GM12891 (cell line): ENCODE data around the gene STAT4. TPM values are rescaled to one million over a fixed set of nuclear protein-coding genes. Genes with fewer than 3 reads are reported as not detected.

Experiments
- DNase-seq: peaks from one replicate; pipeline ENCODE4 v3.0.0; 2011; ENCODE audit warnings: low spot score; ENCODE audit not compliant: insufficient read length
- FAIRE-seq: peaks from 2 replicates; lab custom pipeline; 2011; peaks lifted over from hg19 to GRCh38; lab: Jason Lieb, UNC
- PAX5 ChIP-seq: IDR thresholded peaks from 2 replicates; pipeline ENCODE4 v1.6.1; 2011; ENCODE audit warnings: low read length, moderate library complexity, mild to moderate bottlenecking; ENCODE audit not compliant: insufficient read depth, severe bottlenecking
- POLR2A ChIP-seq: IDR thresholded peaks from 2 replicates; pipeline ENCODE4 v1.6.1; 2011; ENCODE audit warnings: low read depth, low read length, control low read depth
- POLR2AphosphoS5 ChIP-seq: IDR thresholded peaks from 2 replicates; pipeline ENCODE4 v1.6.1; 2011; ENCODE audit warnings: low read depth, low read length, control low read depth
- POU2F2 ChIP-seq: IDR thresholded peaks from 2 replicates; pipeline ENCODE4 v1.6.1; 2011; ENCODE audit warnings: low read depth, mild to moderate bottlenecking, control low read depth, low read length, moderate library complexity
- SPI1 ChIP-seq: IDR thresholded peaks from 2 replicates; pipeline ENCODE4 v1.6.1; 2011; ENCODE audit warnings: low read depth, low read length, control low read depth
- TAF1 ChIP-seq: IDR thresholded peaks from 2 replicates; pipeline ENCODE4 v1.6.1; 2011; ENCODE audit warnings: low read depth, low read length, control low read depth
- polyA plus RNA-seq: library from polyadenylated mRNA; unstranded; fragments of >200 nt; gene quantifications from one replicate; pipeline ENCODE4 v1.2.1, GENCODE V29; 2012; ENCODE audit warnings: low read depth, missing spikeins, inconsistent platforms; ENCODE audit not compliant: missing spikeins

The STAT4 gene, protein sequence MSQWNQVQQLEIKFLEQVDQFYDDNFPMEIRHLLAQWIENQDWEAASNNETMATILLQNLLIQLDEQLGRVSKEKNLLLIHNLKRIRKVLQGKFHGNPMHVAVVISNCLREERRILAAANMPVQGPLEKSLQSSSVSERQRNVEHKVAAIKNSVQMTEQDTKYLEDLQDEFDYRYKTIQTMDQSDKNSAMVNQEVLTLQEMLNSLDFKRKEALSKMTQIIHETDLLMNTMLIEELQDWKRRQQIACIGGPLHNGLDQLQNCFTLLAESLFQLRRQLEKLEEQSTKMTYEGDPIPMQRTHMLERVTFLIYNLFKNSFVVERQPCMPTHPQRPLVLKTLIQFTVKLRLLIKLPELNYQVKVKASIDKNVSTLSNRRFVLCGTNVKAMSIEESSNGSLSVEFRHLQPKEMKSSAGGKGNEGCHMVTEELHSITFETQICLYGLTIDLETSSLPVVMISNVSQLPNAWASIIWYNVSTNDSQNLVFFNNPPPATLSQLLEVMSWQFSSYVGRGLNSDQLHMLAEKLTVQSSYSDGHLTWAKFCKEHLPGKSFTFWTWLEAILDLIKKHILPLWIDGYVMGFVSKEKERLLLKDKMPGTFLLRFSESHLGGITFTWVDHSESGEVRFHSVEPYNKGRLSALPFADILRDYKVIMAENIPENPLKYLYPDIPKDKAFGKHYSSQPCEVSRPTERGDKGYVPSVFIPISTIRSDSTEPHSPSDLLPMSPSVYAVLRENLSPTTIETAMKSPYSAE
- polyA plus RNA-seq = 1.8 TPM

DNA sequence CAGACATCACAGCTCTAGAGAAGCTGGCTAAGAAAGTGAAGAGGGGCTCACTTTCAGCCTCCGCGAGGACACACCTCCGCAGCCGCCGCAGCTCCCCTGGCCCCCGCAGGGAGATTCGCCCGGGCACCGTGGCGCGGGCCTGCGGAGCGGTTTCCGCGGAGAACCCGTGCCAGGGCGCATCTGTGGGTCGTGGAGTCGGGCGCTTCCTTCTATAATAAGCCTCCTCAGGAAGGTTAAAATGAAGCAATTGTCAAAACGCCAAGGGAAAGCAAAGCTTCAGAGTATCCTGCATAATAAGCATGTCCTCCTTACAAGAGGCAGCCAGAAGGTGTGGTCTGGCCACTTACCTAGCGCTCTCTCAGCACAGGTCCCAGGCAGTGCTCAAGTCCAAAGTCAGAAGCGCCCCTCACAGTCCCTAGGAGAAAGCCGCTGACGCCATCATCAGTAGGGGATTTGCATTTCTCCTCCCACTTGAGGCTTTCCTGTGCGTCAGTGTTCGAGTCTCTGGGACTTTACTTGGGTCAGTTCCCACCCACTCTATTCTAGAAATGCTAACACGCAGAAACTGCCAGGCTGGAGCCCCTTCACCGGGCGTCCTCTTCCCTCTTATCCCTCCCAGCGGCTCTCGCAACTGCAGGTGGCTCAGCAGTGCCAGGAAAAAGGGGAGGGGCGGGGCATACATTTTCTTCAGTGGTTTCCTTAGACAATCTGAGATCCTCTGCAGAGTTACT lies at the start of gene STAT4:
Gene STAT4, minus strand, starts transcription at position 395 of the 731 bp plus-strand sequence. CDS start 2,791 bp downstream, outside the sequence.
- FAIRE-seq (no peak), DNase-seq (no peak)
- no peak for TF ChIP-seq PAX5
- peak; percentile 66; the same call in 1 of the 2 replicates for TF ChIP-seq TAF1
- TF ChIP-seq SPI1 = no peak
- TF ChIP-seq POU2F2 = peak; percentile 99
- peak; percentile 77 for TF ChIP-seq POLR2AphosphoS5
- TF ChIP-seq POLR2A = peak; percentile 80

DNA sequence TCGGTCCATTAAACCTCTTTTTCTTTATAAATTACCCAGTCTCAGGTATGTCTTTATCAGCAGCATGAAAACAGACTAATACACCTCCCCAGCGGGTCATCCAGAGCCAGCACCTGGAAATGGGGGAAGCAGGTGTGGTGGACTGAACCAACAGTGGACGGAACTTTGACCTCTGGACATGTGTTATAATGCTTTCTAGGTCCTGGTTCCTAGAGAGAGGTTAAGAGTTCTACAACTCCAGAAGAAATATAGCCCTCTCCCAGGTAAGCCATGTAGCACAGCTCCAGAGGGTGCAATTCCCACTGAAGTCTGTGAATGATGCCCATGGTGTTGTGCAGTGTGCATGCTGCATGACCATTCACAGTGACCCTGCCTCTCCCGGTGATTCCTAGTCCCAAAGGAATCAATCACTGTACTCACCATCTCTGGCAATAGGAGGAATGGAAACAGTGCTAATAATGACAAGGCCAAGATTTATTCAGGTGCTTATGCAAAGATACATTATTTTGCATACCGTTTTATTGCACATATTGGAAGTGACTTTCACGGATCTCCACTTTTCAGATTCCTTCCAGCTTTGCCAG lies 49.2 kb upstream of the STAT4 start:
- DNase-seq (no peak), FAIRE-seq (no peak)

DNA sequence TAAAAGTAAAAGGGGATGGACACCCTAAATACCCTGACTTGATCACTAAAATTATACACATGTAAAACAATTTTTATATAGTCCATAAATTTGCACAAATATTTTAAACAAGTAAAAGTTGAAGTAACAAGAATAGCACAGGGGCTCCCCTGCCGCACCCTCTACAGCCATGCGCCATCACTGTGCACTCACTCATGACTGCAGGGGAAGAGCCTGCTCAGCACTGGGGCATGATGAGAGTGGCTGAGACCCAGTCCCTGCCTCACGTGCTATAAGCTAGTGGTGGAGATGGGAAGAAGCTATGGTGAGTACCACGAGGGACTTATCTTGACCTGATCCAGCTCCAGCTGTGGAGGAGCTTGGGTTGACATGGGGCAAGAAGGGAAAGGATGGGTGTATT lies 47.5 kb upstream of the STAT4 start:
- DNase-seq = no peak
- FAIRE-seq = no peak
- TF ChIP-seq TAF1 (no peak), POLR2A (no peak), POLR2AphosphoS5 (no peak), POU2F2 (no peak), PAX5 (no peak), SPI1 (no peak)

More for the DNA sequence above, 49.2 kb upstream of the STAT4 start:
- TF ChIP-seq POLR2A (no peak), POU2F2 (no peak), SPI1 (no peak), POLR2AphosphoS5 (no peak), PAX5 (no peak), TAF1 (no peak)

DNA sequence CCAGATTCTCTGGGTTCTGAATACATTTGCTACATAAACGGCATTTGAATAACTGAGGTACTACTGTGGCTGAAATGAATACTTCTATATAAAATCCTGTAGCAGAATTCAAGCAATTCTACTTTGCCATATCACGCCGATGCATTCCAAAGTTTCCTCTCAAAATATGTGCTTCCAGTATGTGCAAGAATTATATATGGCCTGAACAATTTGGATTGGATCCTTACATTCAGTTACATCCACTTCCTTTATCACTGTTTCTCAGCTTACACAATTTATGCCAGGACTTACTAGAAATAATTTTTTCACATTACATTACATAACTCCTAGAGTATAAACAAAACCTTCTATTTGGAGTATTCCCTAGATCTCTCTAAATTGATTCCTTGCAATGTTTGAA lies 46.3 kb upstream of the STAT4 start:
- no peak for FAIRE-seq
- no peak for DNase-seq
- TF ChIP-seq TAF1 = no peak
- no peak for TF ChIP-seq PAX5
- no peak for TF ChIP-seq POU2F2
- no peak for TF ChIP-seq POLR2A
- no peak for TF ChIP-seq SPI1
- no peak for TF ChIP-seq POLR2AphosphoS5

DNA sequence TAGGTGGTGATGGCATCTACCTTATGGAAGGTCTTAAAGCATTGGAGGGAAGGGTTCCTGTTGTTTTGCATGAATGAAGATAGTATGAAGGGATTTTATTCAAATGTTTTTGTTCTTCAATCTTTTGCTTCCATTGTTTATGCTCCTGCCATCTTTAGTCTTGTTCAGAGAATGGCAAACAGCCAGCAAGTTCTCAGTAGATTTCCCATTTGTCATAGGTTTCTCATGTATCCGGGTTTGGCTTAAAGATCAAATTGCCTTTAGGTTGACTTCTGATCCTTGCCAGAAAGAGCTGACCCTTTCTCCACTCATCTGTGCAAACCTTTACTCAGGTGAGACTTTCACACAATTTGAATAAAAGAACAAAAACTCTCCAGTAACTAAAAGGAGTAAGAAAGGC lies 44.2 kb upstream of the STAT4 start:
- FAIRE-seq = peak; percentile 68
- no peak for DNase-seq
- TF ChIP-seq TAF1 (no peak), PAX5 (no peak), POLR2AphosphoS5 (no peak), POU2F2 (no peak), POLR2A (no peak), SPI1 (no peak)

DNA sequence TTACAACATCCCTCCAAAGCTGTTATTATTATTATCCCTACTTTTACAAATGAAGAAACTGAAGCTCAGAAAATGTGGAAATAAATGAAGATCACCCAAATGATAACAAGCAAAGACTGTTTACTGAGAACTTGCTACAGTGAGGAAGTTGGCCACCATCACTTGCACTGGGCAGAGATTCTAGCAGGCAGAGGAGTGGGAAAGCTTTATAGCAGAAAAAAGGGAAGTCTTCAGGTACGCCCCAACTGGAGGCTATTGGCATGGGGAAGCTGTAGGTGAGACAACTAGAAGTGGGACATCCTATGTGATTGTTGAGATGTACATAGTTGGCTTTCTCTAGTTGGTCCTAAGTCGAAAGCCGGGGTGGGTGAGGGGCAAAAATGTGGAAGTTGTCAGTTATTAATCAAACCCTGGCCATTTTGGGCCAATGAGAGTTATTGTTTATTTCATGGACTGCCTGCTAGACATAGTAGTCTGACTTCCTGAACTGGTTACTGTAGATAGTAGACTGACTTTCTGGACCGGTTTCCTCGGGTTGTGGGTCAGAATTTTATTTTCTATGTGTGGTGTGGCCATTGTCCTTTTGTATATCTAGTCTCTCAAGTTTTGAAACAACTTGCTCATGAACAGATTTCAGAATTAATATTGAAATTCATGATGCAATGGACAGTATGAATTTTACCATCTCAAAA lies 40.2 kb upstream of the STAT4 start:
- no peak for FAIRE-seq
- TF ChIP-seq POLR2A (no peak), PAX5 (no peak), TAF1 (no peak), POU2F2 (no peak), POLR2AphosphoS5 (no peak), SPI1 (no peak)
- no peak for DNase-seq

DNA sequence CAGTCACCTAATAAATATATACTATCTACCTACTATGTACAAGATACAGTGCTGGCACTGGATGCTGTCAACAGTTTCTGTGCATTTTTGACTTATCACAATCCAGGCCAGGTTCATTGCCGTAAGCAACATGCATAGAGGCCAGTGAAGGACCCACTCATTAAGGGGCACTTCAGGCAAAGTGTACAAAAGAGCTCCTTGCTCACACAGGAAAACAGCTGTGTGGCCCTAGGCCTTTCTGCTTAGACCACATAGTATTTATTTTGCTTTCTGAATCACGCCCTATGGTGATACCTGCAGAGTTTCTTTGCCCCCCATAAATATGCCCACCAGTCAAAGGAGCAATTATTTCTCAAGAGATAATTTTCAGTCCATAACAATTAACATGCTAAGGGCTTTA lies 39.6 kb upstream of the STAT4 start:
- DNase-seq (no peak), FAIRE-seq (no peak)
- no peak for TF ChIP-seq POLR2AphosphoS5
- TF ChIP-seq POU2F2 = no peak
- TF ChIP-seq TAF1 = no peak
- no peak for TF ChIP-seq POLR2A
- no peak for TF ChIP-seq PAX5
- TF ChIP-seq SPI1 = no peak

DNA sequence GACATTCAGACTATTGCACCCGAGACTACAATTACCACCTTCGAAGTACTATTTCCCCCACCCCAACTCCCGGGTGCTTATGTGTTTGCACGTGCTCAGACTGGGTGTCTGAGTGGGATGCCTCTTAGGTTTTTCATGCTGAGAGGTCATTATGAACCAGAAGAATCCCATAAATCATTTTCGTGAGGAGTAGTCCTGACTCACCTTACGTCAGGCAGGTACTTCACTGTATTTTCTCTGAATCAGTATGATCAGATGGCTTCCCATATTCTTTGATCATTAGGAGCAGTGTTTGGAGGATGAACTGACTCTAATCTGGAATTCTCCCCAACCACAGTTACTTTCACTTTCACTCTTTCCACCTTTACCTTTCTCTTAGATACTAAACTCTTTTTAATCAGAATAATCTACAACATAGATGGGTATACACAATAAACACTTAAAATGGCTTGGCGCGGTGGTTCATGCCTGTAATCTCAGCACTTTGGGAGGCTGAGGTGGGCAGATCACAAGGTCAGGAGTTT lies 38.4 kb upstream of the STAT4 start:
- TF ChIP-seq TAF1 = no peak
- FAIRE-seq (no peak), DNase-seq (no peak)
